ENCODE measurements around the gene SH3GL3.

The SH3GL3 gene

DNA sequence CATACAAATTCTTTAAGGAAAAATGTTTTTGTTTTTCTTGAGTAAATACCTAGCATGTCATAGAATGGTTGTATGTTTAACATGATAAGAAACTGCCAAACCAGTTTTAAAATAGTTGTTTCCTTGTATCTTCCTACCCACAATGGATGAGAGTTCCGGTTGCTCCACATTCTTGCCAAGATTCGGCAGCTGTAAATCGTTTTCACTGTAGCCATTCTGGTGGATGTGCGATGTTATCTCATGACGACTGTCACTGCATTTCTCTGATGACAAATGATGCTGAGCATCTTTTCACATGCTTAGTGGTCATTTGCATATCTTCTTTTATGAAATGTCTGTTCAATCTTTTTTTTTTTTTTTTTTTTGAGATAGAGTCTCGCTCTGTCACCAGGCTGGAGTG, 36.6 kb upstream of the SH3GL3 start:
- H3K27ac ChIP-seq (ENCODE audit: low read depth, low read length, poor library complexity, severe bottlenecking) = no peak overlapping the region
- H3K9ac ChIP-seq (ENCODE audit: low read length) = no peak overlapping the region
- H3K9me2 ChIP-seq (ENCODE audit: low read depth, low read length) = no peaks in the 10 kb centered on the region
- H4K20me1 ChIP-seq (ENCODE audit: insufficient read depth, low read length) = no peaks in the 10 kb centered on the region
- no peak overlapping the region for H3K4me3 ChIP-seq (ENCODE audit: low read depth, low read length, poor library complexity, severe bottlenecking)
- no peak overlapping the region for H3K4me2 ChIP-seq (ENCODE audit: low read length)
- no peaks in the 10 kb centered on the region for H3K36me3 ChIP-seq (ENCODE audit: insufficient read depth, low read length)
- no peaks in the 10 kb centered on the region for H3F3A ChIP-seq (ENCODE audit: insufficient read depth, low read length)
- H3K4me1 ChIP-seq (ENCODE audit: insufficient read depth, low read length, severe bottlenecking) = no peaks in the 10 kb centered on the region
- no peak overlapping the region for H2AFZ ChIP-seq (ENCODE audit: low read length)
- H3K27me3 ChIP-seq (ENCODE audit: insufficient read depth, low read length) = no peaks in the 10 kb centered on the region
- TF ChIP-seq, protein P1, sequence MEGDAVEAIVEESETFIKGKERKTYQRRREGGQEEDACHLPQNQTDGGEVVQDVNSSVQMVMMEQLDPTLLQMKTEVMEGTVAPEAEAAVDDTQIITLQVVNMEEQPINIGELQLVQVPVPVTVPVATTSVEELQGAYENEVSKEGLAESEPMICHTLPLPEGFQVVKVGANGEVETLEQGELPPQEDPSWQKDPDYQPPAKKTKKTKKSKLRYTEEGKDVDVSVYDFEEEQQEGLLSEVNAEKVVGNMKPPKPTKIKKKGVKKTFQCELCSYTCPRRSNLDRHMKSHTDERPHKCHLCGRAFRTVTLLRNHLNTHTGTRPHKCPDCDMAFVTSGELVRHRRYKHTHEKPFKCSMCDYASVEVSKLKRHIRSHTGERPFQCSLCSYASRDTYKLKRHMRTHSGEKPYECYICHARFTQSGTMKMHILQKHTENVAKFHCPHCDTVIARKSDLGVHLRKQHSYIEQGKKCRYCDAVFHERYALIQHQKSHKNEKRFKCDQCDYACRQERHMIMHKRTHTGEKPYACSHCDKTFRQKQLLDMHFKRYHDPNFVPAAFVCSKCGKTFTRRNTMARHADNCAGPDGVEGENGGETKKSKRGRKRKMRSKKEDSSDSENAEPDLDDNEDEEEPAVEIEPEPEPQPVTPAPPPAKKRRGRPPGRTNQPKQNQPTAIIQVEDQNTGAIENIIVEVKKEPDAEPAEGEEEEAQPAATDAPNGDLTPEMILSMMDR (IDR thresholded peaks at IDR 0.05; ENCODE audit: low read length) = no peak
- TF ChIP-seq EZH2 (IDR thresholded peaks at IDR 0.05; ENCODE audit: borderline replicate concordance, low read length) = no peak
- H3K9me3 ChIP-seq (ENCODE audit: low read length) = no peaks in the 10 kb centered on the region
- H3K79me2 ChIP-seq (ENCODE audit: insufficient read depth, low read length) = no peaks in the 10 kb centered on the region

DNA sequence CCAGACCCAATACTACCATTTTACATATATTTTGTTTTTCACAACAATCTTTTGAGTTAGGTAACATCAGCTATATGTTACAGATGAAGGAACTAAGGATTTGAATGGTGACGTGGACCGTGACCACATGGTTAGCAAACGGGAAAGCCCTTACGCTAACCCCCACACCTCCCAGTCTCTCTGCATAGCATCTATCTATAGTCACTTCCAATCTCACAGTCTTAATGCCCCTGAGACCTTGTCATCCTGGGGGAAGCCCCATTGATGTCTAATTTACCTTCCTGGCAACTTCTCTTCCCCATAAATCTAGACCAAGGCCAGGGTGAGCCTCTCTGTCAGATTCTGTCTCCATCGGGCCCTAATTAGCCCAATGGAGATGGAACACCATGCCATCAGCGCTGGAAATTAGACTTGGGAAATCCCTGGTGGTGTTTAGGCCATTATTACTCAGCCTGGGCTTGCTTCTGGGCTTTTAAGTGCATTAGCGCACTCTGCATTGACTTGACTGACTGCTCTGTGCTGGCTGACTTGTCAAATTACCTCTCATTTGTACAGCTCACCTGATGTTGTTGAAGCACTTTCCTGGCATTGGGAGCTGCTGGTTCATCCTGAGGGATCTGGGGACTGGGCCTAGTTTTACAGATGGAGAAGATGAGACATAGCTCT, 34.0 kb upstream of the SH3GL3 start:
- Histone ChIP-seq H3K9ac (ENCODE audit: low read length) (no peak overlapping the region), H3K4me3 (ENCODE audit: low read depth, low read length, poor library complexity, severe bottlenecking) (no peak overlapping the region), H3K36me3 (ENCODE audit: insufficient read depth, low read length) (no peaks in the 10 kb centered on the region), H3F3A (ENCODE audit: insufficient read depth, low read length) (no peaks in the 10 kb centered on the region), H3K4me1 (ENCODE audit: insufficient read depth, low read length, severe bottlenecking) (no peaks in the 10 kb centered on the region), H3K79me2 (ENCODE audit: insufficient read depth, low read length) (no peaks in the 10 kb centered on the region), H3K9me2 (ENCODE audit: low read depth, low read length) (no peaks in the 10 kb centered on the region), H4K20me1 (ENCODE audit: insufficient read depth, low read length) (no peaks in the 10 kb centered on the region), H3K27me3 (ENCODE audit: insufficient read depth, low read length) (no peaks in the 10 kb centered on the region), H3K9me3 (ENCODE audit: low read length) (no peaks in the 10 kb centered on the region), H3K4me2 (ENCODE audit: low read length) (no peak overlapping the region), H2AFZ (ENCODE audit: low read length) (no peak overlapping the region), H3K27ac (ENCODE audit: low read depth, low read length, poor library complexity, severe bottlenecking) (no peak overlapping the region)
- TF ChIP-seq, protein P1 (IDR thresholded peaks at IDR 0.05; ENCODE audit: low read length) = no peak
- no peak for TF ChIP-seq EZH2 (IDR thresholded peaks at IDR 0.05; ENCODE audit: borderline replicate concordance, low read length)

DNA sequence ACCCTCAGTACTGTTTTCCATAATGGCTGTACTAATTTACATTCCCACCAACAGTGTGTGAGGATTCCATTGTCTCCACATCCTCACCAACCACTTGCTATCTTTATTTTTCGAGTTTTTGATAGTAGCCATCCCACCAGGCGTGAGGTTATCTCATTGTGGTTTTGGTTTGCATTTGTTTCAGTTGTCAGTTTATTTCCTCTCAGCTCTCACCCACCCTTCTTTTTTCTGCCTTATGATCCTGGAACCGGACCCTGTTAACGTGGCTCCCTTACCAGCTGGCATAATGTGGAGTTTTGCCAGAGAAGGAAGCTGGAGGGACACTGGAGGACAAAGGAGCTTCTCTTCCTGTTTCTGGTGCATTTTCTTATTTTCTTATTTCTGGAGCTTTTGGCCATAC, 25.1 kb upstream of the SH3GL3 start:
- no peak overlapping the region for H2AFZ ChIP-seq (ENCODE audit: low read length)
- no peaks in the 10 kb centered on the region for H3F3A ChIP-seq (ENCODE audit: insufficient read depth, low read length)
- H3K9me3 ChIP-seq (ENCODE audit: low read length) = no peaks in the 10 kb centered on the region
- no peaks in the 10 kb centered on the region for H3K9me2 ChIP-seq (ENCODE audit: low read depth, low read length)
- H3K9ac ChIP-seq (ENCODE audit: low read length) = no peak overlapping the region
- no peaks in the 10 kb centered on the region for H3K79me2 ChIP-seq (ENCODE audit: insufficient read depth, low read length)
- H4K20me1 ChIP-seq (ENCODE audit: insufficient read depth, low read length) = no peaks in the 10 kb centered on the region
- no peaks in the 10 kb centered on the region for H3K4me1 ChIP-seq (ENCODE audit: insufficient read depth, low read length, severe bottlenecking)
- TF ChIP-seq, protein P1 (IDR thresholded peaks at IDR 0.05; ENCODE audit: low read length) = no peak
- no peak for TF ChIP-seq EZH2 (IDR thresholded peaks at IDR 0.05; ENCODE audit: borderline replicate concordance, low read length)
- no peak overlapping the region for H3K4me3 ChIP-seq (ENCODE audit: low read depth, low read length, poor library complexity, severe bottlenecking)
- no peaks in the 10 kb centered on the region for H3K27me3 ChIP-seq (ENCODE audit: insufficient read depth, low read length)
- H3K4me2 ChIP-seq (ENCODE audit: low read length) = no peak overlapping the region
- H3K27ac ChIP-seq (ENCODE audit: low read depth, low read length, poor library complexity, severe bottlenecking) = no peak overlapping the region
- H3K36me3 ChIP-seq (ENCODE audit: insufficient read depth, low read length) = no peaks in the 10 kb centered on the region
